Measurements from ENCODE around the gene CHST11.

Gene CHST11

DNA sequence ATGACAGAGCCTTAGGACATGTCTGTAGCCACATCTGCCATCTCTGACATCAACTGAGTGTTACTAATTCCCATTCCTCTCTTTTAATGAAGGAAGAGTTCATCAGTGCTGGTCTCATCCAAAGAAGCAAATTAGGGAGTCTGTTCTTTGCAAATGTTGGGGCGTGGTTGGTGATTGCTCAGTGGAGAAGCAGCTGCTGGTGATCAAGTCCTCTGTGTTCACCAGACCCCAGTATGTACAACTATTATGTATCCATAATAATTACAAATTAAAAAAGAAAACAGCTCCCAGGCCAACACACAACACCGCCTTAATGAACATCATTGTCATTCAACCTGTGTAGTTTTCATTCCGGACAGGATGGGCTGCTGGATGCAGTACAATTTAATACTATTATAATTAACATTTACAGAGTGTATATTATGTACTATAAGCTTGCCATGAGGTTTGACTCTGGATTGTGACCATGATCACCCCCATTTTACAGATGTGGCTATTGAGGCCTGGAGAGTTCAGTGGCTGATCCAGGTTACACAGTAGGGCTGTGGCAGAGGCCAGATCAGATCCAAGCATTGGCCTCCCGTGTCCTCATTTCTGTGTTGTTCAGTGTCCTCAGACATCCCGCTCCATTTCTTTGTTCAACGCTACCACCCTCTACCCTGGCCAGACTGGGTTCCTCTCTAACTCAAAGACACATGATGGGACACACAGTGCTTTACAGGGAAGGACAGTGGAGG is 179.0 kb downstream of the CHST11 start:
- no peak for DNase-seq

DNA sequence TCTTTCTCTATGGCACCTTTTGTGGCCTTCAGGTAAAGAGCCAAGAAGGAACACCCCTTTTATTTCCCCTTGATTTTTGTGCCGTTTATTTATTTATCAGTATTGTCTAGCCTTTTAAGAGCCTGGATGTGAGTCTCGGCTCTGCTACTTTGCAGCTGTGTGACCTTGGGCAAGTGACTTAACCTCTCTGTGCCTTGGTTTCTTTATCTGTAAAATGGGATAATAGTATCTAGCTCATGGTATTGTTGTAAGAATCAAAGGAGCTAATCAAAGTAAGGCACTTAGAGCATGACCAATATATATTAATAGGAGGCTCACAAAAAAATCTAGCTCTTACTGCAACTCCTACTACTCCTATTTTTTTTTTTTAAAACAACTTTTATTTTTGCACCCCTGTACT is 179.7 kb downstream of the CHST11 start:
- no peak for DNase-seq

DNA sequence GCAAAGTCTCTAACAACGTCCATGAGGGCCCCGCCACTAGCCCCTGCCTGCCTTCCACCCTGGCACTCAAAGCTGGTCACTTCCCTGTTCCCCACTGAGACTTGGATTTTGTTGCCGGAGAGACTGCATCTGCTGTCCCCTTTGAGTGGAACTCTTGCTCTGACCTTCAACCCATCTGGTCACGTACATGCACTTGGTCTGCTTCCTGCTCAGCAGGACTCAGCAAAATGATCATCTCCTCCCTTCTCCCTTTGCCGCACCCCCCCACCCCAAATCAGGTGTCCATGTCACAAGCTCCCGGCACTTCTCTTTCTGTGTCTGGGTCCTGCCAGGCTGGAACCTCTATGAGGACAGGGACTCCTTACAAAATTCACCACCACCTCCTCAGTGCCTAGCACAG is 180.9 kb downstream of the CHST11 start:
- no peak for DNase-seq

DNA sequence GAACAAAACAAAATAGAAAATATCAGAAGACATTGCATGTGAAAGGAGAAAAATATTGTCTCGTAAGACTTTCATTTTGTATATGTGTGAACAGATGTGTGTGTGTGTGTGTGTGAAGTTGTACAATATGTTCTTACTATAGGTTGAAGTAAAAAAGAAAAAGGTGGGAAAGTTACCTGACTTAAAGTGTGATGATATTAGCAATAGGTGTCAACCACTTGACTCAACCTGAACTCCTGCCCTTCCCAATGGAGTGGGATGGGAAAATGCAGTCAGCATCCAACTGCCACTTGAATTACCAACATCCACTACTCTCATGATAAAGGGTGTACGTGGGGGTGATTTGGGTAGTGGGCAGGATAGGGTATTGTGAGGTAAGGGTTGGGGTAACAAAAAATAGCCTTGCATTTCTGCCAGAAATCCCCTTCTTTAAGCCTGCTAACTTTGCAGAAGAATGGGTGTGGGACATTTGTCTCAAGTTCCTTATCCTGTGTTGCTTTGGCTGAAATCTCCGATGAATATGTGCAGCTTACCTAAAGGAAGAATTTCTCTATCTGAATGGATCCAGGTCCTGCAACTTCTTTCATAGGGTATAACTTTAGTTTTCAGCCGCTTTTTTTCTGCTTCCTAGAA is 181.6 kb downstream of the CHST11 start:
- no peak for DNase-seq

DNA sequence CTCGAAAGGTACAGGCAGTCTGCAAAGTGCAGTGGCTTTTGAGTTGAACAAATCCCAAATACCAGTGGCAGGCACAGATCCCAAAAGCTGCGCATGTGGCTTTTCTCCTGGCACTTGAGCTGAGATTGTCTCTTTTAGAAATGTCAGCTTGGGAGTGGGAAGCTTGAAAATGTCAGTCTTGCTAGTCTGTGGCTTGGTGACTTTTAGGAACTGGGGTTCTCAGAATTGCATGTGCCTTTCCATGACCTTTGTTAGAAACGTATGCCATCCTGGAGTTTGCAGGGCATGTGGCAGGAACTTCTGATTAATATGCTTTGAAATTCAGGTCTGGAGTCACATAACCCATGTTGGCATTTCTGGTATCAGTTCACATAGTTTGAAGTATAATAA is 182.1 kb downstream of the CHST11 start:
- no peak for DNase-seq

DNA sequence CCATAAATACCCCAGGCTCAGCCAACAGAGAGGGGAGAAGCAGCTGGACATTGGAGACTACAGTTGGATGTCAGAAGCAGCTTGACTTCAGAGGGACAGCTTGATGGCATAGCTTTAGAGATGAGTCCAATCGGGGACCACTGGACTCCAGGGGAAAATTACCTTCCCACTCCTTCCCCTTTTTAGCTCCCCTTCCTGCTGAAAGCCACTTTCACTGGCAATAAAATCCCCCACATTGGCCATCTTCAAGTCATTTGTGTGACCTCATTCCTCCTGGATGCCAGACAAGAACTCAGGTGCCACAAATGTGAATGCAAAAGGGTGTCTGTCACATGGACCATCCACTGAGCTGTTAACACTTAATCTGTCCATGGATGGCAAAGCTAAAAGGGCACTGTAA is 184.2 kb downstream of the CHST11 start:
- DNase-seq: no peak

DNA sequence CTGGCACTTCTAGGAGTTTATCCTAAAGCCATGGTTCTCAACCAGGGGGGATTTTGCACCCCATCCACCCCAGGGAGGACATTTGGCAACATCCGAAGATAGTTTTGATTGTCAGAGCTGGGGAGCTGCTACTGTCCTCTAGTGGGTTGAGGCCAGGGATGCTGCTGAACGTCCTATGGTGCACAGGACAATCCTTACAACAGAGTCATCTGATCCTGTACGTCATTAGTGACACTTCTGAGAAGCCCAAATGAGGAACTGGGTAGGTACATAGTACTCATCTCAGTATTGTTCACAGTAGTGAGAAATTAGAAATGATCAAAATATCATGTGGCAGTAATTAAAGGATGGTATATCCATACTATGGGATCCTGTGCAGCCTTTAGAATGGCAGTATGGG is 185.1 kb downstream of the CHST11 start:
- no peak for DNase-seq

DNA sequence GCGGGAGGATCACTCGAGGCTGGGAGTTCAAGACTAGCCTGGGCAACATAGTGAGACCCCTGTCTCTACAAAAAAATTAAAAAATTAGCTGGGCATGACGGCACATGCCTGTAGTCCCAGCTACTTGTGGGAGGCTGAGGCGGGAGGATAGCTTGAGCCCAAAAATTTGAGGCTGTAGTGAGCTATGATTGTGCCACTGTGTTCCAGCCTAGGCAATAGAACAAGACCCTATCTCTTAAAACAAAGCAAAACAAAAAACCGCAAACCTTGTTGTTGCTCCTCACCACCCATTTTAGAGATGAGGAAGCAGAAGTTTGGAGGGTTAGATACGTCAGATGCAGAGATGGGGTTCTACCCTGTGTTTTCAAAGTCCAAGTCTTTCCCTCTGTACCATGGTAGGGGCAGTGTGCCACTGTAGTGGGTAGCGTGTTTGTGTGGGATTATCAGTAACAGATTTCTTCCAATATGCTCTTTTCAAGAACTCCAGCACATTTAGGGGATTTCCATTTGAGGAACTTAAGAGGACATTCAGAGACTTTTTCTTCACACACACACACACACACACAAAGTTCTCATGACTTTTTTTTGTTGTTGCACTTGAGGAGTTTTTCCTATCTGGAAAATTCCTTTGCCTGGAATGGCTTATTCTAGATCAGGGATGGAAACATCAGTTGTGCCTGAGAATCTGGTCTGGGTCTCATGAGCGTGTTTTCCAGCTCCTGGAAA is 186.5 kb downstream of the CHST11 start:
- DNase-seq: no peak

DNA sequence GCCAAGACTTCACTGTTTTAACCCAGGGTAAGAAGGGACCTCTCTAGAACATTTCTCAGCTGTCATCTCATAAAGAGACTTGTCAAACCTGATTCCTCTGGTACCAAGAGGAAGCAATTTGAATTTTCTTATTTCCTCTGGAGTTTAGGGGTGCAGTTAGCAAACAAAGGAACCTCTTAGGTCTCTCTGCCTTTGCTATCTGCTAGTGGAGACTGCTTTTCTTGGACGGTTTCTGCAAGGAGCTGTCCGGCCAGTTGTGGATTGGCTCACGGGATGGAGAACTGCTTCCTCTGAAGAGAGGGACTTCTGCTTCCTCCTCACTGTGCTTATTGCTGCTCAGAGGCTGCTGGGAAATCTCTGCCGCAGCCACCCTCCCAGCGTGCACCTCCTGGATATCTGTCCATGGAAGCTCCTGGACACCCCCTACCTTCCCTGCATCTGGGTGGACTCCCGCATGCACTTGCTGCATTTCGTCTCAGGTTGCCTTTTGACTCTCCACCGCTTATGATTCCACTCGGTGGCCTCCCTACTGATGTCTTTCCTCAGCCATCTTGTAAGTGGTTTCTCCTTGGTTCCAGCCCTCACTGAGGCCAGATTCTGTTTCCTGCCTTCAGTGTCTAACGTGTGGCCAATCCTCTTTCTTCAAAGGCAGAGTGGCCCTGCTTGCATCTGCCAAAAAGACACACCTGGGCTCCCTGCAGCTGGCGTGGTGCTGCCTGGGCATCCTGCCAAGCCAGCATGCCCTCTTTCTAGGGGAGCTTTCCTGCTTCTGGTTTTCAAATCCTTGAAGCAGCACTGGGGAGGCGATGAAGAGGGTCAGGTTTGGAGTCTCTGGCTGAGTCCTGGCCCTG is 187.3 kb downstream of the CHST11 start:
- DNase-seq: peak; percentile 73

DNA sequence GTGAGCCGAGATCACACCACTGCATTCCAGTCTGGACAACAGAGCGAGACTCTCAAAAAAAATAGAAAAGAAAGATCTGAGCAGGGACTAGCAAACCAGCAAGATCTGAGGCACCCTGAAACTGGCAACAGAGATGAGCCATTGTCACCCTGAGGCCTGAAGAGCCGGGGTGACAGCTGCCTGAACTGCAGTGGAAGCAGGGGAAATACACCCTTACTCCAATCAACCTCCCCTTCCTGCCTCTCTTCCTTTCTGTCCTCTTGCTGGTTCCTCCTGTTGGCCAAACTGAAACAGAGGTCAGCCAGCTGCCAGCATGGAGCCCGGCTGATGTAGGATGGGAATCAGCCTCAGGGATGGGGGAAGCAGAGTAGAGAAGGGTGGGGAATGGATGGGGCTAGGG is 192.0 kb downstream of the CHST11 start:
- DNase-seq: no peak

DNA sequence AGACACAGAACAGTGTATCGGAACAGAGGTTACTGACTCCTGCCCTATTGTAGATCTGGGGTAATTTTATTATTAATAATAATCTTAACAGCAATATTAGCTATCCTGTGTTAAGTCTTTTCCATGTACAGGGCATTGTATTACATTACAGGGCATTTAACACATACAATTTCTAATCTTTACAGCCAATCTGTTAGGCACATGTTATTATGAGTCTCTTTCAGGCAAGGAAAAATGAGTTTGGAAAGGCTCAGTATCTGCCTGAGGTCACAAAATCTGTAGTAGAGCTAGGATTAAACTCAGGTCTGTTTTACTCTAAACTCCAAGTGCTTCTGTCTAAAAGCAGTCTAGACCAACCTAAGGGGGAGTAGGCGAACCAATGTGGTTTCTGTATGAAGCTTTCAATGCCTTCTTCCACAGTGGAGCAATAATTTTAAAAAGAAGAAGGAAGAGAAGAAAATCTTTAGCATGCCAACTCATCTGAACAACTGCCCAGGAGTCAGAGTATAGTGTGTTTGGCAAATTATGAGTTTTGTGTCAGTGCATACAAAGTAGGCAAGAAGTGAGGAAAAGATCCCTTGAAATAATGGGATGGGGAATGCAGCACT is 192.6 kb downstream of the CHST11 start:
- no peak for DNase-seq

DNA sequence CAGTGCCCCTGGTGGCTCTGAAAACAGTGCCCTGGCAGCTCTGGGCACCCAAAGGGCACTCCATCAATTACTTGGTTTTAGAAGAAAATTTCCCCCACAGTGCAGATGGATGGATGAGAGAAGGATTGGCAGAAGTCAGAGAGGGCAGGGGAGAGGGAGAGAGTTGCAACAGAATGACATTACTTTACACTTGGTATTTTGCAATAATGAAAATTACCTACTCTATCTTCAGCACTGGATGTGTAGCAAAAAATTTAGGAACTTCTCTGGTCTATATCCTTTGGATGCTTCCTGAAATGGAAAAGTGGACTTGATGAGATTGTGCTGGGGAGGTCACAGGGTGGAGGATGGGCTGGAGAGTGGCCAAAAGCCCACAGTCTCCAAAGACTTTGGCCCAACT is 193.2 kb downstream of the CHST11 start:
- DNase-seq: no peak

DNA sequence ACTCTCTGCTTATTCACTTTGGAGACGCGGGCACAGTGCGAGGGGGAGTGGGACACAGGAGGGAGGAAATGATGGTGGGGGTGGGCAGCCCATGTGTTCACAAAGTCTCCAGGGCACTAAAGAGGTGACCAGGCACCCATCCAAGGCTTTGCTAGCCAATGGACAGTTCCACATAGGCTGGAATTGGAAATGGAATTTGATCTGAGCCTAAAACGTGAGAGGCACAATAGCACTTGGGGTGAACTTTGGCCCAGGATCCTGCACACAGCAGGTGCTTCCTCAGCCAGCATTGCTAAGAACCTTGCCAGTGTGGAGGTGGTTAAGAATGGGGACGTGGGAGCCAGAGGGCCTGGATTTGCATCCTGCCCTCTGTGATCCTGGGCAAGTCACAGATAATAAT is 193.8 kb downstream of the CHST11 start:
- no peak for DNase-seq

DNA sequence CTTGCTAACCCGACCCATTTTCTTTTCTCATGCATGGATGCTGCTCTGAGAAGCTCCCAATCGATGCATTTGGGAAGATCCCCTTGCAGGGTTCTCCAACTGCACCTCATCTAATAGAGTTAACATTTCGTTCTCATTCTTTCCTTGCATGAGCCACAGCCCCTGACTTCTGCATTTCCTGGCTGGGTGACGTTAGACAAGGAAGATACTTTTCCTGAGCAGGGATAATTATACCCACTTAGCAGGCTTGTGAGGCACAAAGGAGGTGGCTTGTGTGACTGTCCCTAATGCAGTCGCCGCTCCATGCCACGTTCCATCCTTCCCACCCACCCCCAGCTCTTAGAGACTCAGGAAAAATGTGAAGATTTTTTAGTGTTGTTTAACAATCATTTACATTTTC is 195.1 kb downstream of the CHST11 start:
- DNase-seq: no peak

DNA sequence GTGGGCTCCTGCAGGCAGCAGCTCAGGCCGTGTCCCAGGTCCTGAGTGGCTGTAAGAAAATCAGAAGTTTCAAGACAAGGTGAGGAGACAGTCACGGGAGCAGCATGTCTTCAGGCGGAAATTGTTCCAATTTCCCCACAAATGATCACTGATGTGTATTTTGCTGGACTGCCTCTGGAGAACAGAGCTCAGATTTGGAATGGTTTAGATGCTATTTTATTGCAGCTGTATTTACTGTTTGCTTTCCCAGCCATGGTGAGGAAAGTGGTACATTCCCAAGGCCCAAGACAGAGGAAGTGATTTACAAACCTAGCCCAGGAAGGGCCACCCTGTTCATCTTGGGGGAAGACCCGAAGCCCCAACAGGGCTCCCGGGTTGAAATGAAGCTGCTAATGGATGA is 195.6 kb downstream of the CHST11 start:
- no peak for DNase-seq

DNA sequence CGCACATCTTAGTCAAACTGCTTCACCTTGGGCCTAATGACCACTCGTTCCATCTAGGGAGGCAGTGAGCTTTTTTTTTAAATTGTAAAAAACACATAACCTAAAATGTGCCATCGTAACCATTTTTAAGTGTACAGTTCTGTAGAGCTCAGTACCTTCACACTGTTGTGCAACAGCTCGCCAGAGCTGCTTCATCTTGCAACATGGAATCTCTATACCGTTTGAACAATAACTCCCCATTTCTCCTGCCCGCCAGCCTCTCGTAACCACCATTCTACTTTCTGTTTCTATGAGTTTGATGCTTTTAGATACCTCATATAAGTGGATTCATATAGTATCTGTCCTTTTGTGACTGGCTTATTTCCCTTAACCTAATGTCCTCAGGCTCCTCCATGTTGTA is 196.2 kb downstream of the CHST11 start:
- DNase-seq: no peak

DNA sequence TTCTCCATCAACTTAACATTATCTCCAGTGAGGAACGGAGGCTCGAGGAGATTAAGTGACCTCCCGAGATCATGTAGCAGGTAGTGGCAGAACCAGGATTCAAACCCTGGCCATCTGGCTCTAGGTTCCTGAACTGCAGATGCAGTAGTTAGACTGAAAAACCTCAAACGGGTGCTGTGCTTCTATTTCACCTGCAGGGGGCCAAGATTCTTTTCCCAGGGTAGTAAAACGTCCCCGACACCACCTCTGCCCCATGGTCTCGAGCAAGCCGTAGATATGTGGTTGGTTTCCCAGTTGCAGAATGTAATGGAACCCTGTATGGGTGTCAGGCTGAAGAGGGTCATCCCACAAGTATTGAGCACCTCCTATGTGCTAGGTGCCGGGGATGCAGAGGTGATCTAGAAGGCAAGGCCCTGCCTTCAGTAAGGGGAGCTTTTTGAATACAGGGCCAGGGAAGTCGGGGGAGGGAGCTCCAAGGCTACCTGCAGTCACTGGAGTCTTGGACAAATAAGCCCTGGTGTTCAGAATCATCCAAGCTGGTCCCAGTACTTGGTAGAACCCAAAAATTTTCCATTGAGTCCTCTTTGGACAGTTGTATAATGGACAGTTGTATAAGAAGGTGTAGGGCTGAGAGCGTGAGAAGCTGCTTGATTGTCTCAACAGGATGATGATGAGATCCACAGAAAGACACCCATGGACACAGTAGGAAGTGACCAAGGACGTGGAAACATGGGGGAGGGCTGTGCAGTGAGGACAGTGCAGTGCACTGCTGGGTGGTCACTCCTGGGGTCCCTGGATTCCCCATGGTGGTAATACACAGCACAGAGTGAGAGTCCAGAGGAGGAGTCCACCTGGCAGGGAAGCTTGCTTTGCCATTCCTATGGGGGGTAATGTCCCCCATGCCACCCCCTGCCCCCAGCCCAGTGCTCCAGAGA is 197.2 kb downstream of the CHST11 start:
- no peak for DNase-seq

DNA sequence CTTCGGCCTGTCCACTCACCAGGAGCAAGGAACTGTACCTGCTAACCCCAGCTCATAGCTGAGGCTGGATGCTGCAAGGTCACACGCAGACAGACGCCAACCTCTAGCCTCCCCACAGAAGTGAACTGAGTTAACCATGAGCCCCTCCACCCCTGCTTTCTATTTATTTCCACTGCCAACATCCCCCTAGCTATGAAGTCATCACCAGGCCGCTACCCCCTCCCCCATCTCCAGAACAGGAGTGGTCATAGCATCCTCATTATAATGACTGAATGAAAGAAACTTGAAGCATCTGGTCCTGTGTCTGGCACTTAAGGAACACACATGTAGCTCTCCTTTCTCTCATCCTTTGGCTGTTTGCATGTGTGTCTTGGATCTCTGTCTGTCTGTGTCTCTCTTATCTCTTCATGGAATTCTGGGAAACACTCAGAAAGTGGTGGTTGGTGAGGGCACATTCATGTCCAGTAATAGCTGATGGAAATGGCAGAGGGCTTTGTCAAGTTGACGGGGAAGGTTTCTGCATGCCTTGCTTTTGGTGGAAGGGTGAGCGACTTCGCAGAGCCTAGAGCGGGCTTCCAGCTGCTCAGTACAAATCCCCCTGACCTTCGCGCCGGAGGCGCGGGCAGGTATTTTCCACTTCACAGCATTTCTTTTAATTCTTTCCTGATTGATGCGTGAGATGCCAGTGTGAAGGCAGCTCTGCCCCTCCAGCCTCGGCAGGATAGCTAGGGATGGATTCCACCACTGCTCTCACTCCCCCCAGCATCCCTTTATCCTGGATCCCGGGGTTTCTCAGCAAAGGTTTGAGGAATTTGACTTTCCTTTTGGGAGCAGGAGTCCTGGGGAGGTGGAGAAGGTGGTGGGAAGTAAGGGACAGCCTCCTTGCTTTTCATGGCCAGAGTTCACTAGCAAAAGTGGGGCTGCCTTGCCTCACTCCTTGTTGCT is 198.2 kb downstream of the CHST11 start:
- no peak for DNase-seq

DNA sequence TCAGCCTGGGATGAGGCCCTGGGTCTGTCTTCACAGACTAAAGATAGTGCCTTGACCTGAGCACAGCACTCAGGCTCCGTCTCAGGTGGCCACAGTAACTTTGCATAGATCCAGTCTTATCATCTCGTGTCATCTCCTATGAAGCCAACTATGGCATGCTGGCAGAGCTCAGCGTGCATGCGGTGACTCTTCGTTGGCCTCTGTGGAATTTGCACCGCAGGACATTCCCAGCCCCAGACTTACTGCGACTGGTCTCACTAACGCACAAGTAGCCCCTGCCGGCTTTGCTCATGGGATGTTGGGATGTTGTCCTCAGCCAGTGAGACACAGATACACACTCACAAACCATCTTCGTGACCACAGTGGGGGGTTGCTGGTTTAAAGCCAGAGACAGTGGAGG is 199.6 kb downstream of the CHST11 start:
- no peak for DNase-seq

DNA sequence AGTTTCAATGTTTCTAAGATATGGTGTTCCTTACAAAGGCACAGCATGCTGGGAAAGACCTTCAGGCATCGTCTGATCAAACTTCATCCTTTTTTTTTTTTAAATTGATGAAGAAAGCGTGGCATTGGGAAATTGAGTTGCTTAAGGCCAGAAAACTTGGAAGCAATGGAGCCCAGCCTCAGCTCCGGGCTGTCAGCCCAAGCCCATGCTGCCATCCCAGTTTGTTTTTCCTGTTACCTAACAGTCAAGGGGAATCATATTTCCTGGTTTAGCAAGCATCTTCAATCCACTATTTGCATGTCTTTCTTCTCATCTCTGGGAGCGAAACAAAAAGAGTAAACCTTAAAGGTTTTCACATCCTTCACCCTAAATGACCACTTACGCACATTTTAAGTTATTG is 200.2 kb downstream of the CHST11 start:
- no peak for DNase-seq
